Measurements from ENCODE around the gene CMKLR1. TPM values are rescaled to one million over a fixed set of nuclear protein-coding genes. Genes with fewer than 3 reads are reported as not detected.

The CMKLR1 gene
- total RNA-seq, 1 experiment from 2014 or later: 0.15 TPM

DNA sequence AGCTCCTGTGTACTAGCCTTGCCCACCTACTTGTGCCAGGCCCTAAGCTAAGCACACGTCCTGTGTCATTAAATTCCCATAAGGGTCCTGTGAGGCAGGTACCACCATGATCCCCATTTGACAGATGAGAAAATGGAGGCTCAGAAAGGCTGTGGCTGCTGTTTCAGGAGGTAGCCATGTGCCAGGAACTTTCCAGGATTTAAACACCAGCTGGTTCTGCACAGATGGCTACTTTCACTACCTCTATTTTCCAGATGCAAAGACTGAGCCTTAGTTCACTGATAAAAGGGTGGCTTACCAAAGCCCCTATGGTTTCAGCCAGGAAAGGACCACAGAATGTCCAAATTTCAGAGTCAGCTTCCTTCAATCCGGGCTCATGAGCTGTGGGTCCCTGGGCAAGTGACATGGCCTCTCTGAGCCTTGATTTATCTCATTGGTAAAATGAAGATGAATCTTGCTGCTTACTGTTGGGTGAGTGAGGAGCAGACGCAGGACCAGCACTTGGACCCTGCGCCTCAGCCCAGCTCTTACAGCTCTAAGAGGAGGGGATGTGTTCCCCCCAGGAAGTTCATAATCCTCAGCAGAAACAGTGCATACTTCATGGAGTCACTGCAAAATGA, 23.5 kb downstream of the CMKLR1 start:
- no peak overlapping the region for H3K4me2 ChIP-seq (ENCODE audit: low read length)
- RAD21 ChIA-PET (ENCODE audit: low non-redundant PET in 1 of 2, low total read pairs in 2 of 2, uncharacterized antibody in 2 of 2, unreplicated experiment in 2 of 2): no interaction called here
- intact Hi-C loops (cut with micrococcal nuclease): no loop called here
- no peaks in the 10 kb centered on the region for H4K20me1 ChIP-seq (ENCODE audit: insufficient read depth)
- no peaks in the 10 kb centered on the region for H3K9me3 ChIP-seq (ENCODE audit: control insufficient read depth in 1 of 2, insufficient read depth in 1 of 2, low read depth in 1 of 2, low read length in 2 of 2)
- POLR2A ChIA-PET: no interaction called here
- no peak overlapping the region for H3K4me3 ChIP-seq (replicated peaks in 1 of 2; ENCODE audit: low read depth in 1 of 2, low read length in 2 of 2)
- BruUV-seq (replicated peaks): no TSS peak
- ATAC-seq: no peak
- no peaks in the 10 kb centered on the region for H3K9me2 ChIP-seq (ENCODE audit: insufficient read depth)
- DNase-seq (ENCODE audit: low read depth, low spot score): no peak
- no peak overlapping the region for H3K9ac ChIP-seq (ENCODE audit: low read length)
- H3K79me2 ChIP-seq (ENCODE audit: insufficient read depth, low read length): no peaks in the 10 kb centered on the region
- H3K27me3 ChIP-seq (ENCODE audit: insufficient read depth, low read length): peaks cover 6% of the 10 kb centered on the region; the same call in 1 of the 2 replicates
- no peak overlapping the region for H3K27ac ChIP-seq (ENCODE audit: low read depth, low read length)
- H2AFZ ChIP-seq (ENCODE audit: low read depth, low read length, poor library complexity, severe bottlenecking): no peak overlapping the region
- no peaks in the 10 kb centered on the region for H3K4me1 ChIP-seq (ENCODE audit: control insufficient read depth in 1 of 2, insufficient read depth in 2 of 2, low read length in 2 of 2)
- CTCF ChIA-PET: no interaction called here
- H3K36me3 ChIP-seq (ENCODE audit: control insufficient read depth in 1 of 2, insufficient read depth in 2 of 2, low read length in 2 of 2): no peaks in the 10 kb centered on the region
- no peak for TF ChIP-seq SP1 (IDR thresholded peaks at IDR 0.05; ENCODE audit: low read depth)
- TF ChIP-seq SRF (IDR thresholded peaks at IDR 0.05; ENCODE audit: low read depth): no peak
- TF ChIP-seq ZFX (IDR thresholded peaks at IDR 0.05): no peak
- TF ChIP-seq ZNF274 (IDR thresholded peaks at IDR 0.05; ENCODE audit: low read depth, low read length): no peak
- TF ChIP-seq YY1 (IDR thresholded peaks at IDR 0.05; ENCODE audit: extremely low read depth, insufficient replicate concordance, low read depth, low read length): no peak
- TF ChIP-seq ELF1 (IDR thresholded peaks at IDR 0.05; ENCODE audit: borderline replicate concordance, low read depth): no peak
- TF ChIP-seq, protein P1, sequence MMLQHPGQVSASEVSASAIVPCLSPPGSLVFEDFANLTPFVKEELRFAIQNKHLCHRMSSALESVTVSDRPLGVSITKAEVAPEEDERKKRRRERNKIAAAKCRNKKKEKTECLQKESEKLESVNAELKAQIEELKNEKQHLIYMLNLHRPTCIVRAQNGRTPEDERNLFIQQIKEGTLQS (IDR thresholded peaks at IDR 0.05): no peak
- TF ChIP-seq EZH2 (IDR thresholded peaks at IDR 0.05): no peak
- TF ChIP-seq TCF7L2 (IDR thresholded peaks at IDR 0.05; ENCODE audit: borderline replicate concordance, extremely low read depth, insufficient read depth, insufficient read length): no peak
- TF ChIP-seq, protein P2, sequence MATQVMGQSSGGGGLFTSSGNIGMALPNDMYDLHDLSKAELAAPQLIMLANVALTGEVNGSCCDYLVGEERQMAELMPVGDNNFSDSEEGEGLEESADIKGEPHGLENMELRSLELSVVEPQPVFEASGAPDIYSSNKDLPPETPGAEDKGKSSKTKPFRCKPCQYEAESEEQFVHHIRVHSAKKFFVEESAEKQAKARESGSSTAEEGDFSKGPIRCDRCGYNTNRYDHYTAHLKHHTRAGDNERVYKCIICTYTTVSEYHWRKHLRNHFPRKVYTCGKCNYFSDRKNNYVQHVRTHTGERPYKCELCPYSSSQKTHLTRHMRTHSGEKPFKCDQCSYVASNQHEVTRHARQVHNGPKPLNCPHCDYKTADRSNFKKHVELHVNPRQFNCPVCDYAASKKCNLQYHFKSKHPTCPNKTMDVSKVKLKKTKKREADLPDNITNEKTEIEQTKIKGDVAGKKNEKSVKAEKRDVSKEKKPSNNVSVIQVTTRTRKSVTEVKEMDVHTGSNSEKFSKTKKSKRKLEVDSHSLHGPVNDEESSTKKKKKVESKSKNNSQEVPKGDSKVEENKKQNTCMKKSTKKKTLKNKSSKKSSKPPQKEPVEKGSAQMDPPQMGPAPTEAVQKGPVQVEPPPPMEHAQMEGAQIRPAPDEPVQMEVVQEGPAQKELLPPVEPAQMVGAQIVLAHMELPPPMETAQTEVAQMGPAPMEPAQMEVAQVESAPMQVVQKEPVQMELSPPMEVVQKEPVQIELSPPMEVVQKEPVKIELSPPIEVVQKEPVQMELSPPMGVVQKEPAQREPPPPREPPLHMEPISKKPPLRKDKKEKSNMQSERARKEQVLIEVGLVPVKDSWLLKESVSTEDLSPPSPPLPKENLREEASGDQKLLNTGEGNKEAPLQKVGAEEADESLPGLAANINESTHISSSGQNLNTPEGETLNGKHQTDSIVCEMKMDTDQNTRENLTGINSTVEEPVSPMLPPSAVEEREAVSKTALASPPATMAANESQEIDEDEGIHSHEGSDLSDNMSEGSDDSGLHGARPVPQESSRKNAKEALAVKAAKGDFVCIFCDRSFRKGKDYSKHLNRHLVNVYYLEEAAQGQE (IDR thresholded peaks at IDR 0.05; ENCODE audit: low read depth): no peak
